IgD-negative memory B cell (primary cell): ENCODE results near the gene ABHD3. TPM values are rescaled to one million over a fixed set of nuclear protein-coding genes. Genes with fewer than 3 reads are reported as not detected.
"Not testable (repeated sequence)": the region's sequence is repeated elsewhere in the genome, so short reads cannot be mapped to it uniquely, and the experiment has no call there.

Source experiments
- H3K27ac Mint-ChIP-seq, 3 donors: one replicate each; pipeline ENCODE4 v1.8.0; 2020 to 2022; ENCODE audit warnings: mild to moderate bottlenecking in 3 of 3, mixed read lengths in 3 of 3, moderate library complexity in 1 of 3
- H3K27me3 Mint-ChIP-seq: one replicate; pipeline ENCODE4 v1.8.0; 2021; ENCODE audit warnings: mixed read lengths
- H3K36me3 Mint-ChIP-seq: one replicate; pipeline ENCODE4 v1.8.0; 2020; ENCODE audit warnings: mild to moderate bottlenecking, mixed read lengths
- H3K4me1 Mint-ChIP-seq, 3 donors: one replicate each; pipeline ENCODE4 v1.8.0; 2020 to 2022; ENCODE audit warnings: mixed read lengths in 3 of 3, mild to moderate bottlenecking in 1 of 3
- H3K4me3 Mint-ChIP-seq, 4 donors: one replicate each; pipeline ENCODE4 v1.8.0; 2020 to 2022; ENCODE audit warnings: mild to moderate bottlenecking in 4 of 4, mixed read lengths in 4 of 4, moderate library complexity in 3 of 4
- H3K9me3 Mint-ChIP-seq, 3 donors: one replicate each; pipeline ENCODE4 v1.8.0; 2020 to 2021; ENCODE audit warnings: mixed read lengths in 3 of 3, mild to moderate bottlenecking in 1 of 3
- polyA plus RNA-seq: library from polyadenylated mRNA; unstranded; fragments of 300-500 nt; fragmentation: Illumina TruSeq; gene quantifications from one replicate; pipeline ENCODE4 v1.2.3, GENCODE V29; 2021

The ABHD3 gene, protein sequence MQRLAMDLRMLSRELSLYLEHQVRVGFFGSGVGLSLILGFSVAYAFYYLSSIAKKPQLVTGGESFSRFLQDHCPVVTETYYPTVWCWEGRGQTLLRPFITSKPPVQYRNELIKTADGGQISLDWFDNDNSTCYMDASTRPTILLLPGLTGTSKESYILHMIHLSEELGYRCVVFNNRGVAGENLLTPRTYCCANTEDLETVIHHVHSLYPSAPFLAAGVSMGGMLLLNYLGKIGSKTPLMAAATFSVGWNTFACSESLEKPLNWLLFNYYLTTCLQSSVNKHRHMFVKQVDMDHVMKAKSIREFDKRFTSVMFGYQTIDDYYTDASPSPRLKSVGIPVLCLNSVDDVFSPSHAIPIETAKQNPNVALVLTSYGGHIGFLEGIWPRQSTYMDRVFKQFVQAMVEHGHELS
- 17.7 TPM for polyA plus RNA-seq

- Mint-ChIP-seq H3K27ac (peak within 1 kb of the TSS; percentile 85 to 96 (median 96)), H3K4me1 (peaks cover 9 to 25% (median 18%) of the 10 kb centered on the region in 3 donors), H3K9me3 (no peaks in the 10 kb centered on the region), H3K36me3 (peaks cover 2% of the 10 kb centered on the region), H3K27me3 (no peaks in the 10 kb centered on the region), H3K4me3 (peak within 1 kb of the TSS; percentile 94 to 98 (median 96))
Observed at GRCh38 chr18:21704603-21705364, at the start of gene ABHD3. TSS of gene ABHD3 (minus strand) at chr18:21704774. CDS start at chr18:21704665, 109 bp downstream.

GRCh38 chr18:21747764-21748693 is 43.5 kb upstream of the ABHD3 start:
- no peak overlapping the region for H3K4me3 Mint-ChIP-seq
- no peak overlapping the region for H3K27ac Mint-ChIP-seq
- peaks cover 26 to 37% (median 30%) of the 10 kb centered on the region in 3 donors for H3K4me1 Mint-ChIP-seq
- no peaks in the 10 kb centered on the region for H3K27me3 Mint-ChIP-seq
- no peaks in the 10 kb centered on the region for H3K9me3 Mint-ChIP-seq
- no peaks in the 10 kb centered on the region for H3K36me3 Mint-ChIP-seq

DNA sequence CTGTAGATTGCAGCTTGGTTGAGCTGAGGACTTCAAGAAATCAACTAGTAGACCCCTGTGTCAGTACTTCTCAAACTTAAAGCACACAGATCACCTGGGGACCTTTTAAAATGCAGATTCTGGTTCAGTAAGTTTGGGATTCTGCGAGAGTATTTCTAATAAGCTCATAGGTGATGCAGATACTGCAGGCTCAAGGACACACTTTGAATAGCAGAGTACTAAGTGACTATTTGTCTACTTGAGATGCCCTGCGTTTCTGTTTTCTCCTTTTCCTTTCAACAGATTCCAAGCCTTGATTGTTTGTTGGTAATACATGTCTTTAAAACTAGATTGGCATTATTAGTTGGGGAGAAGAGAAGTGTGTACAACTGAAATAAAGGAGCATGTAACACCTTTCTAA is 42.7 kb upstream of the ABHD3 start:
- H3K9me3 Mint-ChIP-seq, result no peaks in the 10 kb centered on the region
- H3K4me1 Mint-ChIP-seq, result peaks cover 26 to 42% (median 34%) of the 10 kb centered on the region in 3 donors
- H3K27ac Mint-ChIP-seq, result no peak overlapping the region
- no peaks in the 10 kb centered on the region for H3K36me3 Mint-ChIP-seq
- no peak overlapping the region for H3K4me3 Mint-ChIP-seq
- H3K27me3 Mint-ChIP-seq, result no peaks in the 10 kb centered on the region

DNA sequence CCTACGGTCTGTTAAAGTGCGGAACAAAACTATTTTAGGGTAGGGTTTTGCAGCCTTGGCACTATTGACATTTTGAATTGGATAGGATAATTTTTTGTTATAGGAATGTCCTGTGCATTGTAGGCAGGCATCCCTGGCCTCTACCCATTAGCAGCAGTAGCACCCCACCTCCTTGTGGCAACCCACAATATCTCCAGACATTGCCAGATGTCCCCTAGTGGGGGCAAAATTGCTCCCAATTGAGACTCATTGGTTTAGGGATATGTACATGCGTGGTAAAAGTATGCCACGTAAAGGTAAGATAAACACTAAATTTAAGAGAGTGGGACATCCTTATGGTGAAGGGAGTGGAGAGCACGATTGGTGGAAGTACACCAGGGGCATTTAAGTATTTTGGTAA is 40.7 kb upstream of the ABHD3 start:
- Mint-ChIP-seq H3K27me3 (no peaks in the 10 kb centered on the region), H3K4me1 (peaks cover 29 to 43% (median 35%) of the 10 kb centered on the region in 3 donors), H3K4me3 (peak overlapping the region in 1 of 4 donors; percentile 64), H3K9me3 (no peaks in the 10 kb centered on the region), H3K36me3 (no peaks in the 10 kb centered on the region), H3K27ac (no peak overlapping the region)

DNA sequence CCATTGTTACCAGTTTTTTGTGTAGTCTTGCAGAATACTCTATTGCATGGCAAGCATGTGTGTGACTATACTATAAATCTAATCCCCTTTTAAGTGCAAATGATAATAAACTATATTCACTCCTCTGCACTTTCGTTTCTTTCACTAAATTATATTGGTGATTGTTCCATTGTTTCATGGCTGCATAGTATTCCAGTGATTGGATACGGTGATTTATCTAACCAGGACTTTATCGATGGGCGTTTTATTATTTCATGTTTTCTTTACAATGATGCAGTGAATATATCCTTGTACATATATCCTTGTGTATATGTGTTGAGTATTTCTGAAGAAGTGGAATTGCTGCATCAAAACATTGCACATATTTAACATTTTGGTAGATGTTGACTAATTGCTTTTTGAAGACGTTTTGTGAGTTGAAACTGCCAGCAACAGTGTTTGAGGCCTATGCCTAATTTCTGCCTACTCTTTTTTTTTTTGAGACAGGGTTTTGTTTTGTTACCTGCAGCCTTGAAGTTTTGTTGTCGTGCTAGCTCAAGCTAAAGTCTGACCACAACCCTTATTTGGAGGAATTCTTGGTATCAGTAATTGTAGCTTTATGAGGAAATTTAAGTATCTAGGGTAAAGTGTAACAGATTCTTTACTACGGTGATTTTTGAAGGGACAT is 38.7 kb upstream of the ABHD3 start:
- Mint-ChIP-seq H3K4me1 (peaks cover 33 to 55% (median 42%) of the 10 kb centered on the region in 3 donors), H3K9me3 (no peaks in the 10 kb centered on the region)

GRCh38 chr18:21742315-21742687 is 37.7 kb upstream of the ABHD3 start:
- Mint-ChIP-seq H3K27me3 (no peaks in the 10 kb centered on the region), H3K36me3 (no peaks in the 10 kb centered on the region), H3K4me1 (peaks cover 26 to 49% (median 38%) of the 10 kb centered on the region in 3 donors), H3K27ac (peak overlapping the region in 2 of 3 donors; percentile 67 to 92), H3K9me3 (no peaks in the 10 kb centered on the region), H3K4me3 (peak overlapping the region; percentile 84 to 96 (median 90))

More for the DNA sequence above, 38.7 kb upstream of the ABHD3 start:
- peak overlapping the region in 1 of 3 donors; percentile 92 for H3K27ac Mint-ChIP-seq
- no peaks in the 10 kb centered on the region for H3K36me3 Mint-ChIP-seq
- H3K4me3 Mint-ChIP-seq, result peak overlapping the region in 3 of 4 donors; percentile 2 to 96 (median 48)
- no peaks in the 10 kb centered on the region for H3K27me3 Mint-ChIP-seq

- peak overlapping the region; percentile 63 to 92 (median 67) for H3K27ac Mint-ChIP-seq
- no peaks in the 10 kb centered on the region for H3K9me3 Mint-ChIP-seq
- H3K27me3 Mint-ChIP-seq, result no peaks in the 10 kb centered on the region
- peaks cover 24 to 46% (median 35%) of the 10 kb centered on the region in 3 donors for H3K4me1 Mint-ChIP-seq
- H3K36me3 Mint-ChIP-seq, result no peaks in the 10 kb centered on the region
- H3K4me3 Mint-ChIP-seq, result peak overlapping the region; percentile 84 to 96 (median 90)
Observed at GRCh38 chr18:21741562-21742314, 37.2 kb upstream of the ABHD3 start.

DNA sequence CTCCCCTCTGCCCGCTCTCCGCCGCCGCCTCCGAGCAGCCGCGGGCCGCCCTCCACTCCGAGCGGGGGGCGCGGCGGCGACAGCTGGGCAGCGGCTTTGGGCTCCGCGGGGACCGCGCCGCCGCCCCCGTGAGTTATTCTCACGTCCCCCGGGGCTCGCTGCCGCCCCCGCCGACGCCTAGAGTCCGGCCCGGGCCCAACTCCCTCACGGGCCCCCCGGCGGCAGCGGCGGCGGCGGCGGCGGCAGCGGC is 36.7 kb upstream of the ABHD3 start:
- H3K4me3 Mint-ChIP-seq, result peak overlapping the region in 3 of 4 donors; percentile 84 to 96 (median 91)
- H3K4me1 Mint-ChIP-seq, result peaks cover 20 to 42% (median 32%) of the 10 kb centered on the region in 3 donors
- no peaks in the 10 kb centered on the region for H3K27me3 Mint-ChIP-seq
- peaks cover 0 to 2% (median 0%) of the 10 kb centered on the region in 3 donors for H3K9me3 Mint-ChIP-seq
- peaks cover 1% of the 10 kb centered on the region for H3K36me3 Mint-ChIP-seq
- H3K27ac Mint-ChIP-seq, result peak overlapping the region in 1 of 3 donors; percentile 63

DNA sequence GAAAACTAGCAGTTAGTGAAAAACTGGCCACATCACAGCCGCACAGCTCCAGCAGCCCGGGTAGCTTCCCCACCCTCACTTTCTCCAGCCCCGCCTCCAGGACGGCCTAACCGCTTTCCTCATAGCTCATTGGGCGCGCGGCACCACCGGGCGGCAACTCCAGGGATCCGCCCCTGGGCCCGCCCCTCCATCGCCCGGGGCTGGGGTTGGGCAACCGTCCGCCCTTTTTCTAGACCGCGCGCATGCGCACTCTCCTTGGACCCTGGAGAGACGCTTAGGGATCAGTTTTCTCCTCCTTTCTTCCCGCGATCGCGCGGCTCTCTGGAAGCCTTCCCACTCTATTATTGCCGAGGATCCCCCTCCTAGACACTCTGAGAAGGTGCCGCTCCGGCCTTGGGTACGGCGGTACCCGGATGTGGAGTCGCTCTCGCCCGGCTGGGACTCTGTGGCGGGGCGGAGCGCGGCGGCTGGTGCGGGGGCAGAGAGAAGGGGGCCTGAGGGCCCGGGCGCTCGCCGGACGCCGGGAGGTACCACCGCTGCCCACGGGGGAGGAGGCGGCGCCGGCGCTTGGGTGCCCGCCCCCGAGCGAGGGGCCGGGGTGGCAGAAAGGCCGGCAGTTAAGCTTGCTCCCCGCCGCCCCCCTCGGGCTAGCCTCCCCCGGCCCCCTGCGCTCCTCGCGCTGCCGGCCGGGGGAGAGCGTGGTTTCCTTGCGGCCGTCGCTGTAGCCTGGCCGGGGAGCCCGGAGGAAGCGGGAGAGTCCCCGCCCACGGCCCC is 36.2 kb upstream of the ABHD3 start, which contains the start of gene MIB1:
Gene MIB1 (plus strand): TSS at position 255 of the 774 bp plus-strand sequence. CDS start 792 bp downstream, outside the sequence.
- peak within 1 kb of the TSS; percentile 96 to 99 (median 98) for H3K4me3 Mint-ChIP-seq
- H3K27ac Mint-ChIP-seq, result peak within 1 kb of the TSS; percentile 92 to 97 (median 95)
- peaks cover 0 to 2% (median 0%) of the 10 kb centered on the region in 3 donors for H3K9me3 Mint-ChIP-seq
- H3K36me3 Mint-ChIP-seq, result peaks cover 2% of the 10 kb centered on the region
- peaks cover 19 to 39% (median 30%) of the 10 kb centered on the region in 3 donors for H3K4me1 Mint-ChIP-seq
- no peaks in the 10 kb centered on the region for H3K27me3 Mint-ChIP-seq

DNA sequence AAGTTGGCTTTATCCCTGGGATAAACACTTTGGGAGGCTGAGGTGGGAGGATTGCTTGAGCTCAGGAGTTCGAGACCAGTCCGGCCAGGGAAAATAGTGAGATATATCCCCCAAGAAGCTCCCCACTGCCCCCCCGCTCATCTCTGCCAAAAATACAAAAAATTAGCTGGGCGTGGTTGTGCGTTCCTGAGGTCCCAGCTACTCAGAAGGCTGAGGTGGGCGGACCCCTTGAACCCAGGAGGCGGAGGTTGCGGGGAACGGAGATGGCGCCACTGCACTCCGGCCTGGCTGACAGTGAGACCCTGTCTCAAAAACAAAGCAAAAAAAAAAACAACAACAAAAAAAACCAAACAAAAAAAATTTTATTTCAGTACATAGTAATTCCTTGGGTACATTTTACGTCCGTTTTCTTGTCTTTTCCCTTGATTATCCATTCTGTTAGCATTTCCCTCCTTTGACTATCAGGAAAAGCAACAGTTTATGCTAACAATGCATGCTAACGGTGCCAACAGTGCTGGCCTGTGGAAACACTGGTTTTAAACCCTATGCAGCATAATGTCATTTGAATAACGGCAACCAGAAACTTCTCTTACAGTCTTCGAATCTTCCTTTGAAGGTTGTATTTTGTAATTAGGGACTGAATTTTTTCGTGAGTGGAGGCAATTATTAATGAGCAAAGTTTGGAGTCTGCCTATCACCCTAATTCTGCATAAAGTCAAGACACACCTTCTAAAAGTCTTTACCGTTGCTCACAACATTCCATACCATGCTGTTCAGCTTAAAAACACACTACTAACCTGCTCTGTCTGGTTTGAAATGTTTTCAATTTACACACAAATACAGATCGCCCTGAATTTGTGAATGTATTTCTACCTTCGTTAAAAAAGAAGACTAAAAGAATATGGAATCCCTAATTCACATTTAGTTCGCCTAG is 35.3 kb upstream of the ABHD3 start:
- Mint-ChIP-seq H3K4me3 (peak overlapping the region; percentile 92 to 99 (median 98)), H3K36me3 (peaks cover 2% of the 10 kb centered on the region), H3K27me3 (no peaks in the 10 kb centered on the region), H3K27ac (peak overlapping the region; percentile 87 to 95 (median 87)), H3K9me3 (peaks cover 0 to 2% (median 0%) of the 10 kb centered on the region in 3 donors), H3K4me1 (peaks cover 19 to 35% (median 30%) of the 10 kb centered on the region in 3 donors)

- peaks cover 10 to 15% (median 11%) of the 10 kb centered on the region in 3 donors for H3K4me1 Mint-ChIP-seq
- H3K27ac Mint-ChIP-seq, result peak overlapping the region in 1 of 3 donors; percentile 22
- H3K9me3 Mint-ChIP-seq, H3K27me3 Mint-ChIP-seq, H3K36me3 Mint-ChIP-seq: not testable (repeated sequence)
- peak overlapping the region in 1 of 4 donors; percentile 92 for H3K4me3 Mint-ChIP-seq
Observed at GRCh38 chr18:21736926-21737325, 32.4 kb upstream of the ABHD3 start.

DNA sequence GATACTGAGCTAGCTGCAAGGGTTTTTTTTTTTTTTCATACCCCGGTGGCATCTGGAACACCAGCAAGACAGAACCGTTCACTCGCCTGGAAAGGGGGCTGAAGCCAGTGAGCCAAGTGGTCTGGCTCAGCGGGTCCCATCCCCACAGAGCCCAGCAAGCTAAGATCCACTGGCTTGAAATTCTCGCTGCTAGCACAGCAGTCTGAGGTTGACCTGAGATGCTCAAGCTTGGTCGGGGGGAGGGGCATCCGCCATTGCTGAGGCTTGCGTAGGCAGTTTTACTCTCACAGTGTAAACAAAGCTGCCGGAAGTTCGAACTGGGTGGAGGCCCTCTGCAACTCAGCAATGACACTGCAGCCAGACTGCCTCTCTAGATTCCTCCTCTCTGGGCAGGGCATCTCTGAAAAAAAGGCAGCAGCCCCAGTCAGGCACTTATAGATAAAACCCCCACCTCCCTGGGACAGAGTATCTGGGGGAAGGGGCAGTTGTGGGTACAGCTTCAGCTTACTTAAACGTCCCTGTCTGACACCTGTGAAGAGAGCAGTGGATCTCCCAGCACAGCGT is 31.0 kb upstream of the ABHD3 start:
- Mint-ChIP-seq H3K36me3 (peaks cover 2% of the 10 kb centered on the region), H3K4me1 (peaks cover 9 to 15% (median 11%) of the 10 kb centered on the region in 3 donors), H3K27me3 (no peaks in the 10 kb centered on the region), H3K4me3 (no peak overlapping the region), H3K9me3 (peaks cover 0 to 2% (median 0%) of the 10 kb centered on the region in 3 donors), H3K27ac (peak overlapping the region in 1 of 3 donors; percentile 31)
